Retina (tissue), 1 donor: Measurements from ENCODE around the gene ARHGAP11A.
"Not testable (repeated sequence)": the region's sequence is repeated elsewhere in the genome, so short reads cannot be mapped to it uniquely, and the experiment has no call there.

ENCODE experiments used
- DNase-seq: peaks from one replicate; pipeline ENCODE4 v3.0.0-alpha.2; 2016

The ARHGAP11A gene

GRCh38 chr15:32615051-32615870, at the start of gene ARHGAP11A:
ARHGAP11A (plus strand) TSS chr15:32615504; CDS start chr15:32616212, 708 bp downstream.
- DNase-seq = peak; percentile 95

- not testable (repeated sequence) for DNase-seq
These were observed 46.3 kb upstream of the ARHGAP11A start for GRCh38 chr15:32568988-32569387.

GRCh38 chr15:32578482-32578881, 36.8 kb upstream of the ARHGAP11A start:
- DNase-seq = not testable (repeated sequence)

- DNase-seq = not testable (repeated sequence)
These were observed 29.5 kb upstream of the ARHGAP11A start for GRCh38 chr15:32585844-32586243.

- not testable (repeated sequence) for DNase-seq
These were observed 22.2 kb upstream of the ARHGAP11A start, which contains the start of gene GOLGA8N for GRCh38 chr15:32593151-32593550. GOLGA8N (plus strand) TSS chr15:32593456.

GRCh38 chr15:32609518-32609917, 5.8 kb upstream of the ARHGAP11A start:
- DNase-seq = not testable (repeated sequence)

GRCh38 chr15:32610719-32611118, 4.6 kb upstream of the ARHGAP11A start:
- DNase-seq = peak; percentile 23

GRCh38 chr15:32614712-32615050, 623 bp upstream of the ARHGAP11A start:
- not testable (repeated sequence) for DNase-seq

GRCh38 chr15:32615871-32616426, 645 bp downstream of the ARHGAP11A start:
- peak; percentile 28 for DNase-seq

- DNase-seq = no peak
These were observed 21.1 kb downstream of the ARHGAP11A start for GRCh38 chr15:32636410-32636809.

GRCh38 chr15:32636908-32637567, 21.7 kb downstream of the ARHGAP11A start:
- DNase-seq = no peak

- DNase-seq = no peak
These were observed 22.4 kb downstream of the ARHGAP11A start for GRCh38 chr15:32637704-32638103.

- peak; percentile 90 for DNase-seq
These were observed 26.3 kb downstream of the ARHGAP11A start, which contains the start of gene SCG5 for GRCh38 chr15:32641517-32642059. SCG5 (plus strand) TSS chr15:32641710; CDS start chr15:32643593, 1,883 bp downstream.

GRCh38 chr15:32642667-32643435, 27.5 kb downstream of the ARHGAP11A start:
- no peak for DNase-seq

- DNase-seq = no peak
These were observed 28.7 kb downstream of the ARHGAP11A start for GRCh38 chr15:32643907-32644445.

GRCh38 chr15:32646291-32646690, 31.0 kb downstream of the ARHGAP11A start:
- peak; percentile 56 for DNase-seq

- DNase-seq = no peak
These were observed 34.0 kb downstream of the ARHGAP11A start for GRCh38 chr15:32649342-32649741.

GRCh38 chr15:32651229-32651837, 36.0 kb downstream of the ARHGAP11A start:
- peak; percentile 42 for DNase-seq

- DNase-seq = no peak
These were observed 36.9 kb downstream of the ARHGAP11A start for GRCh38 chr15:32652178-32652577.

- no peak for DNase-seq
These were observed 40.8 kb downstream of the ARHGAP11A start for GRCh38 chr15:32656091-32656490.

- DNase-seq = no peak
These were observed 41.2 kb downstream of the ARHGAP11A start for GRCh38 chr15:32656496-32656895.
